Mammary epithelial cell (primary cell): ENCODE measurements around the gene RAD9A.

ENCODE experiments used
- EZH2 ChIP-seq: IDR thresholded peaks from 2 replicates; pipeline ENCODE4 v1.6.1; 2012; ENCODE audit warnings: low read length, inconsistent platforms, borderline replicate concordance
- TF ChIP-seq, protein P1 (sequence below), 2 donors: IDR thresholded peaks in 1 of 2; conservative IDR thresholded peaks in 1 of 2; 2 replicates each; pipeline ENCODE4 v1.5.1; 2011 to 2012; ENCODE audit warnings: inconsistent platforms in 2 of 2, low read length in 2 of 2, mild to moderate bottlenecking in 2 of 2, control low read depth in 1 of 2, low read depth in 1 of 2; ENCODE audit not compliant: insufficient read depth in 1 of 2; ENCODE audit errors: extremely low read depth in 1 of 2

DNA sequence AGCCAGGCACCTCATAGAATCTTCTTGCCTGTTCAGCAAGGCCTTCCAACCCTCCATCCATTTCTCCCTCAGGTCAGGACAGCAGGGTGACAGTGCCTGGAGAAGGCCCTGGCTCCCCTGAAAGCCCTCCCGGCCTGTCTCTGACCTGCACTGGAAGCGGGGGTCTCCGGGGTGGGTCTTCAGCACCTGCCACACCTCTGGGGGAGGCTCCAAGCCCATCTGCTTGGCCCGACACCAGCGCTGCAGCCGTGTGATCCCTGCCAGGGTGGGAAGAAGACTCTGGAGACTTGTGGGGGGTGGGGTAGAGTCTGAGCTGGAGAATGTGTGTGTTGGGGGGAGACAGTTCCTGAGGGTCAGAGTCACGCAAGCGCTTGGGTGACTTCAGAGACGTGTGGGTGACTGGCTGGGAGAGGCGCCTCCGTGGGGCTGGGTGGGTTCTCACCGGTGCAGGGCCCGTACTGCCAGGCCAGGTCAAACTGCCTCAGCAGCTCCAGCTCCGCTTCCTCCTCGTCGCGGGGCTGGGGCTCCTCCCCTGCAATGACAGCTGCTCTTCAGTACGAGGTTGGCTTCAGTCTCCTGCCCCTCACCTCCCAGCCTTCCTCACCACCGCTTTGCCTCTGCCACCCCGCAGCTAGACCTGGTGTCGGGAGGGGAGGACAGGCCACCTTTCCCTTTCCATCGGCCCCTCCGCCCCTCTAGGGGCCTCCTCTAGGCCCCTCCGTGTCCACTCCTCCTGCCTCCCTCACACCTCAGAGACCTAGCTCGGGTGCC, 39.1 kb upstream of the RAD9A start:
- no peak for TF ChIP-seq EZH2
- TF ChIP-seq, protein P1, sequence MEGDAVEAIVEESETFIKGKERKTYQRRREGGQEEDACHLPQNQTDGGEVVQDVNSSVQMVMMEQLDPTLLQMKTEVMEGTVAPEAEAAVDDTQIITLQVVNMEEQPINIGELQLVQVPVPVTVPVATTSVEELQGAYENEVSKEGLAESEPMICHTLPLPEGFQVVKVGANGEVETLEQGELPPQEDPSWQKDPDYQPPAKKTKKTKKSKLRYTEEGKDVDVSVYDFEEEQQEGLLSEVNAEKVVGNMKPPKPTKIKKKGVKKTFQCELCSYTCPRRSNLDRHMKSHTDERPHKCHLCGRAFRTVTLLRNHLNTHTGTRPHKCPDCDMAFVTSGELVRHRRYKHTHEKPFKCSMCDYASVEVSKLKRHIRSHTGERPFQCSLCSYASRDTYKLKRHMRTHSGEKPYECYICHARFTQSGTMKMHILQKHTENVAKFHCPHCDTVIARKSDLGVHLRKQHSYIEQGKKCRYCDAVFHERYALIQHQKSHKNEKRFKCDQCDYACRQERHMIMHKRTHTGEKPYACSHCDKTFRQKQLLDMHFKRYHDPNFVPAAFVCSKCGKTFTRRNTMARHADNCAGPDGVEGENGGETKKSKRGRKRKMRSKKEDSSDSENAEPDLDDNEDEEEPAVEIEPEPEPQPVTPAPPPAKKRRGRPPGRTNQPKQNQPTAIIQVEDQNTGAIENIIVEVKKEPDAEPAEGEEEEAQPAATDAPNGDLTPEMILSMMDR (conservative IDR thresholded peaks at IDR 0.05 in 1 of 2, IDR thresholded peaks at IDR 0.05 in 1 of 2; ENCODE audit: extremely low read depth in 1 of 2, insufficient read depth in 1 of 2, low read depth in 1 of 2, low read length in 2 of 2), result no peak
